ENCODE measurements around the gene PALLD. TPM values are rescaled to one million over a fixed set of nuclear protein-coding genes. Genes with fewer than 3 reads are reported as not detected.

The PALLD gene
- polyA plus RNA-seq, 1 donor from 2014 or later, result 20.5 TPM

DNA sequence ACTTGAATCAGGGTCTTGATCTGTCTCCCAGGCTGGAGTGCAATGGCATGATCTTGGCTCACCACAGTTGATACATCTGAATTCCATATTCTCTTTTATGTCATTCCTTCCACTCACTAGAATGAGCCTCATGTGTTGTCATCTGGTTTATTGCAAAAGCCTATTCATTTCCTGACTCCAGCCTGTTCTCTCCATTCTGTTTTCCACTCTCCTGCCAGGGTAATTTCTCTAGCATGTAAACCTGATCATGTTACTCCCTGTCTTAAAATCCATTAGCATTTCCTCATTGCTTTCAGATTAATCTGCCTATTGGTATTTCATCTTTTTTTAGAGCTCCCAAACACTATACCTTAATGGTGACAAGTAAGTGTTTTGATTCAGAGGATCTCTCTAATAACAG lies 12.2 kb upstream of the PALLD start:
- Histone ChIP-seq H3K36me3 (ENCODE audit: insufficient read depth, low read length) (no peaks in the 10 kb centered on the region), H4K20me1 (ENCODE audit: insufficient read depth) (no peaks in the 10 kb centered on the region), H3K79me2 (replicated peaks; ENCODE audit: insufficient read depth, low read length) (no peaks in the 10 kb centered on the region), H3K27me3 (ENCODE audit: insufficient read depth, low read depth, low read length) (peaks cover 8% of the 10 kb centered on the region), H3K4me3 (ENCODE audit: low read length) (no peak overlapping the region), H3F3A (ENCODE audit: insufficient read depth, low read length, poor library complexity, severe bottlenecking) (no peaks in the 10 kb centered on the region), H3K9ac (ENCODE audit: low read length) (no peak overlapping the region), H2AFZ (ENCODE audit: low read depth, low read length) (no peak overlapping the region), H3K9me3 (ENCODE audit: low read length) (no peaks in the 10 kb centered on the region), H3K4me2 (ENCODE audit: low read length) (no peak overlapping the region), H3K9me2 (ENCODE audit: insufficient read depth, low read length) (no peaks in the 10 kb centered on the region), H3K27ac (ENCODE audit: low read length) (no peak overlapping the region)
- no peak for TF ChIP-seq TAF1 (IDR thresholded peaks at IDR 0.05; ENCODE audit: low read depth)
- no peak for TF ChIP-seq RAD21 (conservative IDR thresholded peaks at IDR 0.05)
- no peak for TF ChIP-seq EZH2 (IDR thresholded peaks at IDR 0.05; ENCODE audit: borderline replicate concordance, insufficient read depth, low read length, poor library complexity, severe bottlenecking)
- TF ChIP-seq MXI1 (conservative IDR thresholded peaks at IDR 0.05; ENCODE audit: poor library complexity, severe bottlenecking), result no peak
- TF ChIP-seq SMC3 (conservative IDR thresholded peaks at IDR 0.05; ENCODE audit: poor library complexity), result no peak

DNA sequence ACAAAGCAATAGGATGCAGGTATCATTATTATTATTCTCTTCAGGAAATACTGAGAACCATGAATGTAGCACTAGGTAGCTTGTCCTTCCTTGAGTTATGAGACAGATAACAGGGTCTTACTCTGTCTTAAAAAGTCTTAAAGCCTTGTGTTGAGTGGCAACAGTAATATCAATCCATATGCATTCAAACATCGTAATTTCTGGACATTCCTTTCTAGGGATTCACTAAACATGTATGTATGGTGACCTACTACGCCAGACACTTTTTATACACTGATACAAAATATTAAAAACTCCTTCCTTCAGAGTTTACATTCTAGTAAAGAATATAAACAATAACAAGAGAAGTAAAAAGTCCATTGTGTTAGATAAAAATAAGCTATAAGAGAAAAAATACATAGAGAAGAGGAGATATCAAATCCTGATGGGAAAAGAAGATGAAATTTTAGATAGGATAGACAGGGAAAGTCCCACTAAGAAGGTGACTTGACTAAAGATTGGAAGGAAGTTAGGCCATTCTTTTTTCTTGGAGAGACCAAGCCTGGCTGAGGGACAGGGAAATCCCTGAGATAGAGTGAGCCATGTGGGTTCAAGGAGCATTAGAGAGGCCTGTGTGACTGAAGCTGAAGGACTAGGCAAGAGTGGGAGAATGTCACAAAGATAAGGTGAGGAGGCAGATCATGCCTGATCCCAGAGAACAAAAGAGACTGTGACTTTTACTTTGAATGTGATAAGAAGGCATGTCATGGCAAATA lies 11.5 kb upstream of the PALLD start:
- Histone ChIP-seq H3K4me2 (ENCODE audit: low read length) (no peak overlapping the region), H3K9me2 (ENCODE audit: insufficient read depth, low read length) (no peaks in the 10 kb centered on the region), H3K27ac (ENCODE audit: low read length) (no peak overlapping the region), H3K79me2 (replicated peaks; ENCODE audit: insufficient read depth, low read length) (no peaks in the 10 kb centered on the region), H2AFZ (ENCODE audit: low read depth, low read length) (no peak overlapping the region), H4K20me1 (ENCODE audit: insufficient read depth) (no peaks in the 10 kb centered on the region), H3K9ac (ENCODE audit: low read length) (no peak overlapping the region), H3F3A (ENCODE audit: insufficient read depth, low read length, poor library complexity, severe bottlenecking) (no peaks in the 10 kb centered on the region), H3K4me3 (ENCODE audit: low read length) (no peak overlapping the region), H3K36me3 (ENCODE audit: insufficient read depth, low read length) (no peaks in the 10 kb centered on the region), H3K9me3 (ENCODE audit: low read length) (no peaks in the 10 kb centered on the region), H3K27me3 (ENCODE audit: insufficient read depth, low read depth, low read length) (peaks cover 4% of the 10 kb centered on the region)
- TF ChIP-seq, protein P1, sequence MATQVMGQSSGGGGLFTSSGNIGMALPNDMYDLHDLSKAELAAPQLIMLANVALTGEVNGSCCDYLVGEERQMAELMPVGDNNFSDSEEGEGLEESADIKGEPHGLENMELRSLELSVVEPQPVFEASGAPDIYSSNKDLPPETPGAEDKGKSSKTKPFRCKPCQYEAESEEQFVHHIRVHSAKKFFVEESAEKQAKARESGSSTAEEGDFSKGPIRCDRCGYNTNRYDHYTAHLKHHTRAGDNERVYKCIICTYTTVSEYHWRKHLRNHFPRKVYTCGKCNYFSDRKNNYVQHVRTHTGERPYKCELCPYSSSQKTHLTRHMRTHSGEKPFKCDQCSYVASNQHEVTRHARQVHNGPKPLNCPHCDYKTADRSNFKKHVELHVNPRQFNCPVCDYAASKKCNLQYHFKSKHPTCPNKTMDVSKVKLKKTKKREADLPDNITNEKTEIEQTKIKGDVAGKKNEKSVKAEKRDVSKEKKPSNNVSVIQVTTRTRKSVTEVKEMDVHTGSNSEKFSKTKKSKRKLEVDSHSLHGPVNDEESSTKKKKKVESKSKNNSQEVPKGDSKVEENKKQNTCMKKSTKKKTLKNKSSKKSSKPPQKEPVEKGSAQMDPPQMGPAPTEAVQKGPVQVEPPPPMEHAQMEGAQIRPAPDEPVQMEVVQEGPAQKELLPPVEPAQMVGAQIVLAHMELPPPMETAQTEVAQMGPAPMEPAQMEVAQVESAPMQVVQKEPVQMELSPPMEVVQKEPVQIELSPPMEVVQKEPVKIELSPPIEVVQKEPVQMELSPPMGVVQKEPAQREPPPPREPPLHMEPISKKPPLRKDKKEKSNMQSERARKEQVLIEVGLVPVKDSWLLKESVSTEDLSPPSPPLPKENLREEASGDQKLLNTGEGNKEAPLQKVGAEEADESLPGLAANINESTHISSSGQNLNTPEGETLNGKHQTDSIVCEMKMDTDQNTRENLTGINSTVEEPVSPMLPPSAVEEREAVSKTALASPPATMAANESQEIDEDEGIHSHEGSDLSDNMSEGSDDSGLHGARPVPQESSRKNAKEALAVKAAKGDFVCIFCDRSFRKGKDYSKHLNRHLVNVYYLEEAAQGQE (IDR thresholded peaks at IDR 0.05; ENCODE audit: borderline replicate concordance), result no peak
- no peak for TF ChIP-seq POLR2AphosphoS5 (IDR thresholded peaks at IDR 0.05)
- no peak for TF ChIP-seq EP300 (conservative IDR thresholded peaks at IDR 0.05; ENCODE audit: poor library complexity, severe bottlenecking)
- TF ChIP-seq, protein P2, sequence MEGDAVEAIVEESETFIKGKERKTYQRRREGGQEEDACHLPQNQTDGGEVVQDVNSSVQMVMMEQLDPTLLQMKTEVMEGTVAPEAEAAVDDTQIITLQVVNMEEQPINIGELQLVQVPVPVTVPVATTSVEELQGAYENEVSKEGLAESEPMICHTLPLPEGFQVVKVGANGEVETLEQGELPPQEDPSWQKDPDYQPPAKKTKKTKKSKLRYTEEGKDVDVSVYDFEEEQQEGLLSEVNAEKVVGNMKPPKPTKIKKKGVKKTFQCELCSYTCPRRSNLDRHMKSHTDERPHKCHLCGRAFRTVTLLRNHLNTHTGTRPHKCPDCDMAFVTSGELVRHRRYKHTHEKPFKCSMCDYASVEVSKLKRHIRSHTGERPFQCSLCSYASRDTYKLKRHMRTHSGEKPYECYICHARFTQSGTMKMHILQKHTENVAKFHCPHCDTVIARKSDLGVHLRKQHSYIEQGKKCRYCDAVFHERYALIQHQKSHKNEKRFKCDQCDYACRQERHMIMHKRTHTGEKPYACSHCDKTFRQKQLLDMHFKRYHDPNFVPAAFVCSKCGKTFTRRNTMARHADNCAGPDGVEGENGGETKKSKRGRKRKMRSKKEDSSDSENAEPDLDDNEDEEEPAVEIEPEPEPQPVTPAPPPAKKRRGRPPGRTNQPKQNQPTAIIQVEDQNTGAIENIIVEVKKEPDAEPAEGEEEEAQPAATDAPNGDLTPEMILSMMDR (IDR thresholded peaks at IDR 0.05; ENCODE audit: poor library complexity, severe bottlenecking), result no peak
- no peak for TF ChIP-seq TAF1 (IDR thresholded peaks at IDR 0.05; ENCODE audit: low read depth)
- no peak for TF ChIP-seq MXI1 (conservative IDR thresholded peaks at IDR 0.05; ENCODE audit: poor library complexity, severe bottlenecking)
- no peak for TF ChIP-seq RAD21 (conservative IDR thresholded peaks at IDR 0.05)
- no peak for TF ChIP-seq EZH2 (IDR thresholded peaks at IDR 0.05; ENCODE audit: borderline replicate concordance, insufficient read depth, low read length, poor library complexity, severe bottlenecking)
- TF ChIP-seq SMC3 (conservative IDR thresholded peaks at IDR 0.05; ENCODE audit: poor library complexity), result no peak
